ENCODE measurements around the gene FUS. TPM values are rescaled to one million over a fixed set of nuclear protein-coding genes. Genes with fewer than 3 reads are reported as not detected.

Gene FUS
- total and polyA plus RNA-seq, 2 experiments from 2014 or later: 247 to 528 TPM

DNA sequence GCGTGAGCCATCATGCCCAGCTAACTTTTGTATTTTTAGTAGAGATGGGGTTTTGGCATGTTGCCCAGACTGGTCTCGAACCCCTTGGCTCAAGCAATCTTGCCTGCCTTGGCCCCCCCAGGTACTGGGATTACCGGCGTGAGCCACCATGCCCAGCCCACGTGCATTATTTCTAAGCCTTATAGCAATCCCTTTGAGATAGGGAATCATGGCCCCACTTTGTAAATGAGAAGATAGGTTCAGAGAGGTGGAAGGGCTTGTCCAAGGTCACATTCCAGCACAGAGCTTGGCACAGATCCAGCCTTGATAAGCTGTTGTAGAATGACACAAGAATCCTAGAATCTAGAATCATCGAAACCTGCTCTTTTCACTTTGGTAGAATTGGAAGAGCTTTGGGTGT, 26.8 kb downstream of the FUS start (continued):
- TF ChIP-seq STAT1 (IDR thresholded peaks at IDR 0.05; ENCODE audit: unreplicated experiment) (no peak), ZNF331 (CRISPR knock-in tag; IDR thresholded peaks at IDR 0.05; ENCODE audit: low read depth) (no peak), CREB1 (CRISPR knock-in tag; IDR thresholded peaks at IDR 0.05; ENCODE audit: low read depth) (no peak)
- TF ChIP-seq, protein P1, sequence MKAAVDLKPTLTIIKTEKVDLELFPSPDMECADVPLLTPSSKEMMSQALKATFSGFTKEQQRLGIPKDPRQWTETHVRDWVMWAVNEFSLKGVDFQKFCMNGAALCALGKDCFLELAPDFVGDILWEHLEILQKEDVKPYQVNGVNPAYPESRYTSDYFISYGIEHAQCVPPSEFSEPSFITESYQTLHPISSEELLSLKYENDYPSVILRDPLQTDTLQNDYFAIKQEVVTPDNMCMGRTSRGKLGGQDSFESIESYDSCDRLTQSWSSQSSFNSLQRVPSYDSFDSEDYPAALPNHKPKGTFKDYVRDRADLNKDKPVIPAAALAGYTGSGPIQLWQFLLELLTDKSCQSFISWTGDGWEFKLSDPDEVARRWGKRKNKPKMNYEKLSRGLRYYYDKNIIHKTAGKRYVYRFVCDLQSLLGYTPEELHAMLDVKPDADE (IDR thresholded peaks at IDR 0.05): no peak

DNA sequence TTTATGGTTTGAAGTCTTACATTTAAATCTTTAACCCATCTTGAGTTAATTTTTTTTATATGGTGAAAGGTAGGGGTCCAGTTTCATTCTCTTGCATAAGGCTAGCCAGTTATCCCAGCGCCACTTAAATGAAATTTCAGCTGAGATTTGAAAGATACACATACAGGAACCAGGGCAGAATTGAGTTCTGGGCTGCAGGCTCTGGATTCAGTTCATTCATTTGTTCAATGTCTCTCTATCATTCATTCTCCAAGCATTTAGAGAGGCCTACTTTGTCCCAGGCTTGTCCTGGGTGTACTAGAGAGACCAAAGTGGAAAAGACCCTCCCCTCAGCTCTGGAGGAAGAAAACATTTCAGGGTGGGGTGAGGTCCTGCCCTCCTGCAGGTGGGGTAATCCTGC, 33.4 kb downstream of the FUS start:
- Histone ChIP-seq H3K9me2 (ENCODE audit: insufficient read depth) (no peaks in the 10 kb centered on the region), H3K4me1 (ENCODE audit: insufficient read depth) (peaks cover 15% of the 10 kb centered on the region), H3K4me2 (no peak overlapping the region), H3K27ac (ENCODE audit: low read depth) (no peak overlapping the region), H3K36me3 (ENCODE audit: insufficient read depth) (no peaks in the 10 kb centered on the region), H4K20me1 (replicated peaks; ENCODE audit: insufficient read depth) (no peaks in the 10 kb centered on the region), H3K4me3 (no peak overlapping the region), H3F3A (replicated peaks; ENCODE audit: low read depth) (no peaks in the 10 kb centered on the region), H3K79me2 (replicated peaks; ENCODE audit: insufficient read depth) (no peaks in the 10 kb centered on the region), H2AFZ (no peak overlapping the region), H3K27me3 (ENCODE audit: insufficient read depth) (peaks cover 45% of the 10 kb centered on the region)
- no peak overlapping the region for H3K27ac Mint-ChIP-seq
- H3K4me1 Mint-ChIP-seq: peaks cover 29% of the 10 kb centered on the region
- H3K27me3 Mint-ChIP-seq (ENCODE audit: insufficient read depth, low read depth, poor library complexity): peaks cover 43% of the 10 kb centered on the region
- no peaks in the 10 kb centered on the region; the same call in 2 of the 3 replicates for H3K36me3 Mint-ChIP-seq (ENCODE audit: low read depth)
- H3K4me3 Mint-ChIP-seq: peak overlapping the region; percentile 45; the same call in 1 of the 3 replicates
- no peak for ATAC-seq
- DNase-seq (ENCODE audit: low spot score): no peak
- no peaks in the 10 kb centered on the region; the same call in 2 of the 3 replicates for H3K9me3 Mint-ChIP-seq
- TF ChIP-seq NANOG (IDR thresholded peaks at IDR 0.05; ENCODE audit: borderline replicate concordance) (no peak), EZH2phosphoT487 (IDR thresholded peaks at IDR 0.05; ENCODE audit: unreplicated experiment) (no peak), EZH2 (IDR thresholded peaks at IDR 0.05; ENCODE audit: low read depth, unreplicated experiment) (no peak), JUNB (IDR thresholded peaks at IDR 0.05; ENCODE audit: unreplicated experiment) (no peak), POLR2AphosphoS5 (IDR thresholded peaks at IDR 0.05; ENCODE audit: low read depth) (no peak), CREB1 (CRISPR knock-in tag; IDR thresholded peaks at IDR 0.05; ENCODE audit: low read depth) (no peak)
- TF ChIP-seq, protein P2, sequence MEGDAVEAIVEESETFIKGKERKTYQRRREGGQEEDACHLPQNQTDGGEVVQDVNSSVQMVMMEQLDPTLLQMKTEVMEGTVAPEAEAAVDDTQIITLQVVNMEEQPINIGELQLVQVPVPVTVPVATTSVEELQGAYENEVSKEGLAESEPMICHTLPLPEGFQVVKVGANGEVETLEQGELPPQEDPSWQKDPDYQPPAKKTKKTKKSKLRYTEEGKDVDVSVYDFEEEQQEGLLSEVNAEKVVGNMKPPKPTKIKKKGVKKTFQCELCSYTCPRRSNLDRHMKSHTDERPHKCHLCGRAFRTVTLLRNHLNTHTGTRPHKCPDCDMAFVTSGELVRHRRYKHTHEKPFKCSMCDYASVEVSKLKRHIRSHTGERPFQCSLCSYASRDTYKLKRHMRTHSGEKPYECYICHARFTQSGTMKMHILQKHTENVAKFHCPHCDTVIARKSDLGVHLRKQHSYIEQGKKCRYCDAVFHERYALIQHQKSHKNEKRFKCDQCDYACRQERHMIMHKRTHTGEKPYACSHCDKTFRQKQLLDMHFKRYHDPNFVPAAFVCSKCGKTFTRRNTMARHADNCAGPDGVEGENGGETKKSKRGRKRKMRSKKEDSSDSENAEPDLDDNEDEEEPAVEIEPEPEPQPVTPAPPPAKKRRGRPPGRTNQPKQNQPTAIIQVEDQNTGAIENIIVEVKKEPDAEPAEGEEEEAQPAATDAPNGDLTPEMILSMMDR (conservative IDR thresholded peaks at IDR 0.05; ENCODE audit: low read depth in 2 of 2): no peak
- TF ChIP-seq, protein P3, sequence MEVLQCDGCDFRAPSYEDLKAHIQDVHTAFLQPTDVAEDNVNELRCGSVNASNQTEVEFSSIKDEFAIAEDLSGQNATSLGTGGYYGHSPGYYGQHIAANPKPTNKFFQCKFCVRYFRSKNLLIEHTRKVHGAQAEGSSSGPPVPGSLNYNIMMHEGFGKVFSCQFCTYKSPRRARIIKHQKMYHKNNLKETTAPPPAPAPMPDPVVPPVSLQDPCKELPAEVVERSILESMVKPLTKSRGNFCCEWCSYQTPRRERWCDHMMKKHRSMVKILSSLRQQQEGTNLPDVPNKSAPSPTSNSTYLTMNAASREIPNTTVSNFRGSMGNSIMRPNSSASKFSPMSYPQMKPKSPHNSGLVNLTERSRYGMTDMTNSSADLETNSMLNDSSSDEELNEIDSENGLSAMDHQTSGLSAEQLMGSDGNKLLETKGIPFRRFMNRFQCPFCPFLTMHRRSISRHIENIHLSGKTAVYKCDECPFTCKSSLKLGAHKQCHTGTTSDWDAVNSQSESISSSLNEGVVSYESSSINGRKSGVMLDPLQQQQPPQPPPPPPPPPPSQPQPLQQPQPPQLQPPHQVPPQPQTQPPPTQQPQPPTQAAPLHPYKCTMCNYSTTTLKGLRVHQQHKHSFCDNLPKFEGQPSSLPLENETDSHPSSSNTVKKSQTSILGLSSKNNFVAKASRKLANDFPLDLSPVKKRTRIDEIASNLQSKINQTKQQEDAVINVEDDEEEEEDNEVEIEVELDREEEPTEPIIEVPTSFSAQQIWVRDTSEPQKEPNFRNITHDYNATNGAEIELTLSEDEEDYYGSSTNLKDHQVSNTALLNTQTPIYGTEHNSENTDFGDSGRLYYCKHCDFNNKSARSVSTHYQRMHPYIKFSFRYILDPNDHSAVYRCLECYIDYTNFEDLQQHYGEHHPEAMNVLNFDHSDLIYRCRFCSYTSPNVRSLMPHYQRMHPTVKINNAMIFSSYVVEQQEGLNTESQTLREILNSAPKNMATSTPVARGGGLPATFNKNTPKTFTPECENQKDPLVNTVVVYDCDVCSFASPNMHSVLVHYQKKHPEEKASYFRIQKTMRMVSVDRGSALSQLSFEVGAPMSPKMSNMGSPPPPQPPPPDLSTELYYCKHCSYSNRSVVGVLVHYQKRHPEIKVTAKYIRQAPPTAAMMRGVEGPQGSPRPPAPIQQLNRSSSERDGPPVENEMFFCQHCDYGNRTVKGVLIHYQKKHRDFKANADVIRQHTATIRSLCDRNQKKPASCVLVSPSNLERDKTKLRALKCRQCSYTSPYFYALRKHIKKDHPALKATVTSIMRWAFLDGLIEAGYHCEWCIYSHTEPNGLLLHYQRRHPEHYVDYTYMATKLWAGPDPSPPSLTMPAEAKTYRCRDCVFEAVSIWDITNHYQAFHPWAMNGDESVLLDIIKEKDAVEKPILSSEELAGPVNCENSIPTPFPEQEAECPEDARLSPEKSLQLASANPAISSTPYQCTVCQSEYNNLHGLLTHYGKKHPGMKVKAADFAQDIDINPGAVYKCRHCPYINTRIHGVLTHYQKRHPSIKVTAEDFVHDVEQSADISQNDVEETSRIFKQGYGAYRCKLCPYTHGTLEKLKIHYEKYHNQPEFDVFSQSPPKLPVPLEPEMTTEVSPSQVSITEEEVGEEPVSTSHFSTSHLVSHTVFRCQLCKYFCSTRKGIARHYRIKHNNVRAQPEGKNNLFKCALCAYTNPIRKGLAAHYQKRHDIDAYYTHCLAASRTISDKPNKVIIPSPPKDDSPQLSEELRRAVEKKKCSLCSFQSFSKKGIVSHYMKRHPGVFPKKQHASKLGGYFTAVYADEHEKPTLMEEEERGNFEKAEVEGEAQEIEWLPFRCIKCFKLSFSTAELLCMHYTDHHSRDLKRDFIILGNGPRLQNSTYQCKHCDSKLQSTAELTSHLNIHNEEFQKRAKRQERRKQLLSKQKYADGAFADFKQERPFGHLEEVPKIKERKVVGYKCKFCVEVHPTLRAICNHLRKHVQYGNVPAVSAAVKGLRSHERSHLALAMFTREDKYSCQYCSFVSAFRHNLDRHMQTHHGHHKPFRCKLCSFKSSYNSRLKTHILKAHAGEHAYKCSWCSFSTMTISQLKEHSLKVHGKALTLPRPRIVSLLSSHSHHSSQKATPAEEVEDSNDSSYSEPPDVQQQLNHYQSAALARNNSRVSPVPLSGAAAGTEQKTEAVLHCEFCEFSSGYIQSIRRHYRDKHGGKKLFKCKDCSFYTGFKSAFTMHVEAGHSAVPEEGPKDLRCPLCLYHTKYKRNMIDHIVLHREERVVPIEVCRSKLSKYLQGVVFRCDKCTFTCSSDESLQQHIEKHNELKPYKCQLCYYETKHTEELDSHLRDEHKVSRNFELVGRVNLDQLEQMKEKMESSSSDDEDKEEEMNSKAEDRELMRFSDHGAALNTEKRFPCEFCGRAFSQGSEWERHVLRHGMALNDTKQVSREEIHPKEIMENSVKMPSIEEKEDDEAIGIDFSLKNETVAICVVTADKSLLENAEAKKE (CRISPR knock-in tag; IDR thresholded peaks at IDR 0.05): no peak
- TF ChIP-seq, protein P4, sequence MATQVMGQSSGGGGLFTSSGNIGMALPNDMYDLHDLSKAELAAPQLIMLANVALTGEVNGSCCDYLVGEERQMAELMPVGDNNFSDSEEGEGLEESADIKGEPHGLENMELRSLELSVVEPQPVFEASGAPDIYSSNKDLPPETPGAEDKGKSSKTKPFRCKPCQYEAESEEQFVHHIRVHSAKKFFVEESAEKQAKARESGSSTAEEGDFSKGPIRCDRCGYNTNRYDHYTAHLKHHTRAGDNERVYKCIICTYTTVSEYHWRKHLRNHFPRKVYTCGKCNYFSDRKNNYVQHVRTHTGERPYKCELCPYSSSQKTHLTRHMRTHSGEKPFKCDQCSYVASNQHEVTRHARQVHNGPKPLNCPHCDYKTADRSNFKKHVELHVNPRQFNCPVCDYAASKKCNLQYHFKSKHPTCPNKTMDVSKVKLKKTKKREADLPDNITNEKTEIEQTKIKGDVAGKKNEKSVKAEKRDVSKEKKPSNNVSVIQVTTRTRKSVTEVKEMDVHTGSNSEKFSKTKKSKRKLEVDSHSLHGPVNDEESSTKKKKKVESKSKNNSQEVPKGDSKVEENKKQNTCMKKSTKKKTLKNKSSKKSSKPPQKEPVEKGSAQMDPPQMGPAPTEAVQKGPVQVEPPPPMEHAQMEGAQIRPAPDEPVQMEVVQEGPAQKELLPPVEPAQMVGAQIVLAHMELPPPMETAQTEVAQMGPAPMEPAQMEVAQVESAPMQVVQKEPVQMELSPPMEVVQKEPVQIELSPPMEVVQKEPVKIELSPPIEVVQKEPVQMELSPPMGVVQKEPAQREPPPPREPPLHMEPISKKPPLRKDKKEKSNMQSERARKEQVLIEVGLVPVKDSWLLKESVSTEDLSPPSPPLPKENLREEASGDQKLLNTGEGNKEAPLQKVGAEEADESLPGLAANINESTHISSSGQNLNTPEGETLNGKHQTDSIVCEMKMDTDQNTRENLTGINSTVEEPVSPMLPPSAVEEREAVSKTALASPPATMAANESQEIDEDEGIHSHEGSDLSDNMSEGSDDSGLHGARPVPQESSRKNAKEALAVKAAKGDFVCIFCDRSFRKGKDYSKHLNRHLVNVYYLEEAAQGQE (IDR thresholded peaks at IDR 0.05; ENCODE audit: unreplicated experiment): no peak
- TF ChIP-seq, protein P1 (IDR thresholded peaks at IDR 0.05): no peak
